Measurements from ENCODE around the gene MCOLN3.
"Not testable (repeated sequence)": the region's sequence is repeated elsewhere in the genome, so short reads cannot be mapped to it uniquely, and the experiment has no call there.

MCOLN3 gene

GRCh38 chr1:84988588-84988987, 59.7 kb downstream of the MCOLN3 start:
- ATAC-seq, result peak; percentile 41 to 64

- not testable (repeated sequence) for ATAC-seq
Measured at GRCh38 chr1:84986561-84986960, 61.7 kb downstream of the MCOLN3 start.

- ATAC-seq, result no peak
Measured at GRCh38 chr1:84985365-84985764, 62.9 kb downstream of the MCOLN3 start.

- ATAC-seq, result no peak
Measured at GRCh38 chr1:84982395-84982794, 65.9 kb downstream of the MCOLN3 start.

- no peak for ATAC-seq
Measured at GRCh38 chr1:84975035-84975434, 73.3 kb downstream of the MCOLN3 start.

- no peak for ATAC-seq
Measured at GRCh38 chr1:84973498-84974334, 74.6 kb downstream of the MCOLN3 start.

DNA sequence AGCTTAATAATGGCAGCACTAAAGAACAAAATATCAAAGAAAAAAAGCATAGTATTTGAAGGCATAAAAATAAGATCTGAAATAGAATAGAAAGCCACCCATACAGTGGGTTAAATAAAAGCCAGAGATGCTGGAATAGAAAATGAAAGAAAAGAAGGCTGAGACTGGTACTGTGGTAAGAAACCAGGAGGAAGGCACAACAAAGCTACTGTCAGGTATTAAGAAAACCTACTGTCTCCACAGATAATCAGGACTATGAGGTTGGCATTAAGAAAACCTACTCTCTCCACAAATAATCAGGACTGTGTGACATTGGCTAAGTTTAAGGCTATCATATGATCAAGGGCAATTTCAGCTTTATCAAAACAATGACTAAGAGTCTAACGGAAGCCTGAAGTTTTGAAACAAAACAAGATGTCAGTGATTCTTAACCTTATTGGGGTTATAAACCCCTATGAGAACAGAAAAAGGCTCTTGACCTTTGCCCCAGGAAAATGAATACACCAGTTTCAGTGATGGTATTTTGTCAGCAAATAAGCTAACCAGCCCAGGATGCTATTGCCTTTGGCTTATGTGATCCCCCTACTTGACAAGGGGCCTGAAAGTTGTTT, 75.8 kb downstream of the MCOLN3 start:
- peak in 1 of 2 donors; percentile 19 for ATAC-seq

DNA sequence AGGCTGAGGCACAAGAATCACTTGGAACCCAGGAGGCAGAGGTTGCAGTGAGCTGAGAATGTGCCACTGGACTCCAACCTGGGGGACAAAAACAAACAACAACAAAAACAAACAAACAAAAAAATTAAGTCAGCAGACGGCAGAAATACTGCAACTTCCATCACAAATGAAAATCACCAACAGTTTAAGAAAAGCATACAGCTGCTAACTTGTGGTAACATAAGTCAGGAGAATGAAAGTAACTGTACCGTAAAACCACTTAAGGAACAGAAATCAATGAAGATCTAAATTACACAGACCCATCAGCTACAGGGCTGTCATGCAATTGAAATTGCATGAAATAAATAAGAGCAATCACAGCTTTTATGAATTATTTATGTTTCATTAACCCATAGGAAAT, 76.3 kb downstream of the MCOLN3 start:
- no peak for ATAC-seq

GRCh38 chr1:84969489-84970250, 78.6 kb downstream of the MCOLN3 start:
- peak; percentile 62 to 66 for ATAC-seq

GRCh38 chr1:84968865-84969264, 79.4 kb downstream of the MCOLN3 start:
- no peak for ATAC-seq

- no peak for ATAC-seq
Measured at GRCh38 chr1:84968101-84968500, 80.2 kb downstream of the MCOLN3 start.
